ENCODE data around the gene HMCN2. TPM values are rescaled to one million over a fixed set of nuclear protein-coding genes. Genes with fewer than 3 reads are reported as not detected.

The HMCN2 gene
- total RNA-seq, 1 donor from 2014 or later: 0.06 TPM

DNA sequence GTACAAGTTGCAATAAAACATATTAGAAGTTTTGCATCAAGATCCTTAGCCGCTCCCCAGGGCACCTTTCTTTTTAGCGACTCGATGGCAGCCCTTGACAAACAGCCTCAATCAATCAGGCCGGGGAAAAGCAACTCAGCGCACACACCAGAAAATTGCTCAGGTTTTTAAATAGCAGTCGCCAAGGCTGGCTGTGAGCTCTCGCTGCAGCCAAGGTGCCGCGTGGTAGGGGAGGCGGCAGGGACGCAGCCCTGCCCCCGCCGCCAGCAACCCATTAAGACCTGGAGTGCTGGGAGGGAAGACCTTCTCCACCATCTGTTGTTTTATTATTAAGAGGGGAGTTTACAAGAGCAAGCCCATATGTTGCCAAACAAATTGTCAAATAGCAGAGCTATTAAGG lies 201.8 kb downstream of the HMCN2 start:
- DNase-seq (ENCODE audit: low read depth): no peak
- TF ChIP-seq CTCF (conservative IDR thresholded peaks at IDR 0.05; ENCODE audit: low read depth, low read length): no peak
- H3K4me3 ChIP-seq (ENCODE audit: low read depth, low read length): no peak overlapping the region

DNA sequence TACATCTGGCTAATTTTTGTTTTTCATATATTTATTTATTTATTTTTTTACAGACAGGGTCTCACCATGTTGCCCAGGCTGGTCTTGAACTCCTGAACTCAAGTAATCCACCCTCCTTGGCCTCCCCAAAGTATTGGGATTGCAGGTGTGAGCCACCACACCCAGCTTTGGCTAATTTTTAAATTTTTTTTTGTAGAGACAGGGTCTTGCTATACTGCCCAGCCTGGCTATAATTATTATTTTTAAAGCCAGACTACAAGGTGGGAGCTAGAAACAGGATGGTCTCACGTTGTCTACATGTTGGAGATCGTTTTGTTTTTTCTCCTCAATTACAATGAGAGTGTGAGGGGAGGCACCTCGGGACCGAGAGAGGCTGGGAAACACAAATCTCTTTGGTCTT lies 203.0 kb downstream of the HMCN2 start:
- no peak for TF ChIP-seq CTCF (conservative IDR thresholded peaks at IDR 0.05; ENCODE audit: low read depth, low read length)
- H3K4me3 ChIP-seq (ENCODE audit: low read depth, low read length): no peak overlapping the region
- no peak for DNase-seq (ENCODE audit: low read depth)

GRCh38 chr9:130470269-130470668 lies 204.7 kb downstream of the HMCN2 start:
- DNase-seq (ENCODE audit: low read depth): no peak
- TF ChIP-seq CTCF (conservative IDR thresholded peaks at IDR 0.05; ENCODE audit: low read depth, low read length): no peak
- no peak overlapping the region for H3K4me3 ChIP-seq (ENCODE audit: low read depth, low read length)

- no peak for DNase-seq (ENCODE audit: low read depth)
- H3K4me3 ChIP-seq (ENCODE audit: low read depth, low read length): no peak overlapping the region
- no peak for TF ChIP-seq CTCF (conservative IDR thresholded peaks at IDR 0.05; ENCODE audit: low read depth, low read length)
These were observed 205.4 kb downstream of the HMCN2 start for GRCh38 chr9:130470950-130471349.

- H3K4me3 ChIP-seq (ENCODE audit: low read depth, low read length): no peak overlapping the region
- no peak for TF ChIP-seq CTCF (conservative IDR thresholded peaks at IDR 0.05; ENCODE audit: low read depth, low read length)
- no peak for DNase-seq (ENCODE audit: low read depth)
These were observed 206.0 kb downstream of the HMCN2 start for GRCh38 chr9:130471411-130472183.

DNA sequence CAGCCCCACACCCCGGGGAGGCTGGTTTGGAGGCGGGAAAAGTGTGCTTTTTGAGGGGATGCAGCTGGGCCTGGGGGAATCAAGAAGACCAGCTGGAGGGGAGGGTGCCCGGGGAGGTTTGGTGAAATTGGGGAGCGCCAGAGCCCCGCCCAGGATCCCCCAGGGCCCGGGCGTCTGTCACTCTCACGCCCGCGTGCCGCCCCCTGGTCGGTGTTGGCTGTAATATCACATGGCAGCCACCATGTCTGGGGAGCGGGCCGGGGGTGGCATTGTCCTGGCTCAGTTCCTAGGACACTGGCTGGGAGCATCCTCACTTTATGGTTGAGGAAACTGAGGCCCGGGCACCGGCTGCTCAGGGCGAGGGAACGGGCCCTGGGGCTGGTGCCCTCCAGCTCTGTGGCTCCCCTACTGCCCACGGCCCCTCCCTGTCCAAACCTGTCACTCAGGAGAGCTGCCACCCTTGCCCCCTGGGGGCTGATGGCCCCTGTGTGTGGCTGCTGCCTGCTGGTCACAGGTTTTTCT lies 206.7 kb downstream of the HMCN2 start:
- no peak for DNase-seq (ENCODE audit: low read depth)
- no peak for TF ChIP-seq CTCF (conservative IDR thresholded peaks at IDR 0.05; ENCODE audit: low read depth, low read length)
- H3K4me3 ChIP-seq (ENCODE audit: low read depth, low read length): no peak overlapping the region

- no peak overlapping the region for H3K4me3 ChIP-seq (ENCODE audit: low read depth, low read length)
- TF ChIP-seq CTCF (conservative IDR thresholded peaks at IDR 0.05; ENCODE audit: low read depth, low read length): no peak
- DNase-seq (ENCODE audit: low read depth): no peak
These were observed 207.4 kb downstream of the HMCN2 start for GRCh38 chr9:130473009-130473408.
